ENCODE data around the gene GNG13. TPM values are rescaled to one million over a fixed set of nuclear protein-coding genes. Genes with fewer than 3 reads are reported as not detected.
"Not testable (repeated sequence)": the region's sequence is repeated elsewhere in the genome, so short reads cannot be mapped to it uniquely, and the experiment has no call there.

Gene GNG13
- total RNA-seq, 3 donors from 2014 or later, result not detected

DNA sequence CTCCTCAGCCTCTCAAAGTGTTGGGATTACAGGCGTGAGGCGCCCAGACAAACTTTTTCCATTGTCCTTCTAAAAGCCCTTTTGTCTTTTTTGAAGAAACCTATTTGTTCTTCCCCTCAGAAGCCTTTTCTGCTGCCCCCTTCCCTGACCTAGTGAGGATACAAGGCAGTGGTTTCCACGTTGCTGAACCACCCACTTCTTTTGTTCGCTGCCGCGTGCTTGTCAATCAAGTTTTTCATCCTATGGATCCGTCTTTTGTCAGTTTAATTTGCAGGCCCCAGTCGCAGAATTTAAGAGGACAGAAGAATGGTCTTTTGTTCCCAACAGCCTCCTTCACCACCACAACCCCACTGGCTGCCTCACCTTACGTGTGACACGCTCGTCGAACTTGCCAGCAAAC, 20.2 kb upstream of the GNG13 start:
- intact Hi-C loops (cut with DNase I; ENCODE audit: low total_unique reads), result no loop called here
- Histone ChIP-seq H3K9me3 (no peaks in the 10 kb centered on the region), H3K27me3 (peaks cover 0 to 80% of the 10 kb centered on the region in 2 donors), H3K27ac (no peak overlapping the region), H3K36me3 (no peaks in the 10 kb centered on the region), H3K4me1 (peaks cover 4 to 7% of the 10 kb centered on the region in 2 donors), H3K4me3 (no peak overlapping the region)
- TF ChIP-seq POLR2AphosphoS5 (IDR thresholded peaks at IDR 0.05) (no peak), POLR2A (IDR thresholded peaks at IDR 0.05) (no peak)
- TF ChIP-seq, protein P1, sequence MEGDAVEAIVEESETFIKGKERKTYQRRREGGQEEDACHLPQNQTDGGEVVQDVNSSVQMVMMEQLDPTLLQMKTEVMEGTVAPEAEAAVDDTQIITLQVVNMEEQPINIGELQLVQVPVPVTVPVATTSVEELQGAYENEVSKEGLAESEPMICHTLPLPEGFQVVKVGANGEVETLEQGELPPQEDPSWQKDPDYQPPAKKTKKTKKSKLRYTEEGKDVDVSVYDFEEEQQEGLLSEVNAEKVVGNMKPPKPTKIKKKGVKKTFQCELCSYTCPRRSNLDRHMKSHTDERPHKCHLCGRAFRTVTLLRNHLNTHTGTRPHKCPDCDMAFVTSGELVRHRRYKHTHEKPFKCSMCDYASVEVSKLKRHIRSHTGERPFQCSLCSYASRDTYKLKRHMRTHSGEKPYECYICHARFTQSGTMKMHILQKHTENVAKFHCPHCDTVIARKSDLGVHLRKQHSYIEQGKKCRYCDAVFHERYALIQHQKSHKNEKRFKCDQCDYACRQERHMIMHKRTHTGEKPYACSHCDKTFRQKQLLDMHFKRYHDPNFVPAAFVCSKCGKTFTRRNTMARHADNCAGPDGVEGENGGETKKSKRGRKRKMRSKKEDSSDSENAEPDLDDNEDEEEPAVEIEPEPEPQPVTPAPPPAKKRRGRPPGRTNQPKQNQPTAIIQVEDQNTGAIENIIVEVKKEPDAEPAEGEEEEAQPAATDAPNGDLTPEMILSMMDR (IDR thresholded peaks at IDR 0.05), result no peak
- DNase-seq (ENCODE audit: low spot score in 2 of 2), result no peak

DNA sequence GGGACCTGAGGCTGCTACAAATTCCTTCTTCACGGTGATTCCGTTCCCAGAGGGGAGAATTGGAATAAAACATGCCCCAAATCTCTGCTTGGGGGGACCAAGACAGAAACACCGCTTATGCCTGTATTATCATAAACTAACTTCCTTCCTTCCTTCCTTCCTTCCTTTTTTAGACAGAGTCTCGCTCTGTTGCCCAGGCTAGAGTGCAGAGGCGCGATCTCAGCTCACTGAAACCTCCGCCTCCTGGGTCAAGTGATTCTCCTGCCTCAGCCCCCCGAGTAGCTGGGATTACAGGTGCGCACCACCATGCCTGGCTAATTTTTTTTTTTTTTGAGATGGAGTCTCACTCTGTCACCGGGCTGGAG, 19.5 kb upstream of the GNG13 start:
- intact Hi-C loops (cut with DNase I; ENCODE audit: low total_unique reads); DNase-seq (ENCODE audit: low spot score in 2 of 2); H3K4me3 ChIP-seq; H3K36me3 ChIP-seq; H3K9me3 ChIP-seq; H3K4me1 ChIP-seq; H3K27ac ChIP-seq: not testable (repeated sequence)
- H3K27me3 ChIP-seq, result peaks cover 0 to 79% of the 10 kb centered on the region in 2 donors

DNA sequence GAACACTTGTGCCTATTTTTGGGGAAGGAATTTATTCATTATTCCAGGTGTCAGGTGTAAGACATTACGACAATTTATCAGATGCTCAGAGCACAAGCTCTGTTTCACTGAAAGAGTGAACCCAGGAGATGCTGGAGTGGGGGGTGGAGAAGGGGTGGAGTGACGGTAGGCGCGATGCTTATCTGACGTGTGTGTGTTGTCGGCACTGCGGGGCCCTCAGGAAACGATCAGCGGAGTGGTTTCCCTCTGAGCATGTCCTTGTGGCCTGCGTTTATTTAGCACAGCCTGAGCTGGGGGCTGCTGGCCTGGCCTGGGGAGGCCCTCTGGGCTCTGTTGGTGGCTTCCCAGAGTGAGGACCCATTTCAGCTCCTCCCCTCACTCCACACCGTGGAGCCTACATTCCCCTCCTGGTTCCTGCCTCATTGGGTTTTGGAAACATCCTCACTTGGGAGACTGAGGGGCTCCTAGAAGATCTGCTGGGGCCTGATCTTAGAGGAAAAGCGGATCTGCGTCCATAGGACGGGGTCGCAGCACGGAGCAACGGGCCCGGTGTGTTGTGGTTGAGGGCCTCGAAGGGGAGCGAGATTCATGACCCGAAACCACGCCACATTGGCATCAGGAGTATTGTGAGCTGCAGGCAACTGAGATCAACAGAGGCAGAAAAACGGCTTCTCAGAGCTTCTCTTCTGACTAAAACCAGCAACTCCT, 19.0 kb upstream of the GNG13 start:
- Histone ChIP-seq H3K4me1 (no peaks in the 10 kb centered on the region), H3K27me3 (peaks cover 0 to 78% of the 10 kb centered on the region in 2 donors), H3K36me3 (no peaks in the 10 kb centered on the region), H3K9me3 (no peaks in the 10 kb centered on the region), H3K27ac (no peak overlapping the region), H3K4me3 (no peak overlapping the region)
- TF ChIP-seq POLR2A (IDR thresholded peaks at IDR 0.05) (no peak), POLR2AphosphoS5 (IDR thresholded peaks at IDR 0.05) (no peak)
- TF ChIP-seq, protein P1 (IDR thresholded peaks at IDR 0.05), result no peak
- intact Hi-C loops (cut with DNase I; ENCODE audit: low total_unique reads), result no loop called here
- DNase-seq (ENCODE audit: low spot score in 2 of 2), result no peak

DNA sequence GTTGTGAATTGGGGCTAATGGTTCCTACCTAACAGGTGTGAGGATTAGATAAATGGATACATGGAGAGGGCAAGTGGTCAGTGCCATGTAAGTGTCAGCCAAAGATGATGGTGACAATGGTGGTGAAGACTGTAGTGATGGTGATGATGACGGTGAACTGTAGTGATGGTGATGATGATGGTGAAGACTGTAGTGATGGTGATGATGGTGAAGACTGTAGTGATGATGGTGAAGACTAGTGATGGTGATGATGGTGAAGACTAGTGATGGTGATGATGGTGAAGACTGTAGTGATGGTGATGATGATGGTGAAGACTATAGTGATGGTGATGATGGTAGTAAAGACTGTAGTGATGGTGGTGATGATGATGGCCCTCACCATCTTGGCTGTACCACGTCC, 18.1 kb upstream of the GNG13 start:
- H3K27me3 ChIP-seq, result peaks cover 0 to 77% of the 10 kb centered on the region in 2 donors
- no peak overlapping the region for H3K4me3 ChIP-seq
- TF ChIP-seq POLR2A (IDR thresholded peaks at IDR 0.05) (no peak), POLR2AphosphoS5 (IDR thresholded peaks at IDR 0.05) (no peak)
- TF ChIP-seq, protein P1 (IDR thresholded peaks at IDR 0.05), result no peak
- no peaks in the 10 kb centered on the region for H3K36me3 ChIP-seq
- no peaks in the 10 kb centered on the region for H3K4me1 ChIP-seq
- intact Hi-C loops (cut with DNase I; ENCODE audit: low total_unique reads), result no loop called here
- H3K9me3 ChIP-seq, result no peaks in the 10 kb centered on the region
- no peak overlapping the region for H3K27ac ChIP-seq
- no peak for DNase-seq (ENCODE audit: low spot score in 2 of 2)

DNA sequence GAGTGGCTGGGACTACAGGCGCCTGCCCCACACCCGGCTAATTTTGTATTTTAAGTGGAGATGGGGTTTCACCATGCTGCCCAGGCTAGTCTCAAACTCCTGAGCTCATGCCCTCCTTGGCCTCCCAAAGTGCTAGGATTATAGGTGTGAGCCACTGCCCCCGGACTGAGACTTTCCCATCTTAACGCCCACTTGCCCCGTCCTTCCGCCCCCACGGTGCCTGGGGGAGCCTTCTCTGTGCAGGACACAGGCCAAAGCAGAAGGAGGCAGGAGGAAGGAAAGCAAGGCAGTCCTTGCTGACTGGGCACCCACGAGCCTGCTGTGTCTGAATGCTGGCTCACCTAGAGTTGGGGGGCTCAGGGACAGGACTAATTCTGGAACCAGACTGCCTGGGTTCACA, 17.6 kb upstream of the GNG13 start:
- H3K27me3 ChIP-seq, result peaks cover 0 to 78% of the 10 kb centered on the region in 2 donors
- H3K4me3 ChIP-seq, result no peak overlapping the region
- TF ChIP-seq POLR2AphosphoS5 (IDR thresholded peaks at IDR 0.05) (no peak), POLR2A (IDR thresholded peaks at IDR 0.05) (no peak)
- TF ChIP-seq, protein P1 (IDR thresholded peaks at IDR 0.05), result no peak
- DNase-seq (ENCODE audit: low spot score in 2 of 2), result no peak
- intact Hi-C loops (cut with DNase I; ENCODE audit: low total_unique reads), result no loop called here
- H3K27ac ChIP-seq, result no peak overlapping the region
- no peaks in the 10 kb centered on the region for H3K4me1 ChIP-seq
- H3K36me3 ChIP-seq, result no peaks in the 10 kb centered on the region
- H3K9me3 ChIP-seq, result no peaks in the 10 kb centered on the region
